Measurements from ENCODE around the gene DLGAP3. TPM values are rescaled to one million over a fixed set of nuclear protein-coding genes. Genes with fewer than 3 reads are reported as not detected.

The DLGAP3 gene
- total RNA-seq, 2 donors from 2014 or later = 0.52 to 2.3 TPM

GRCh38 chr1:34910425-34910824 lies 19.0 kb downstream of the DLGAP3 start:
- Histone ChIP-seq H3K9me3 (no peaks in the 10 kb centered on the region), H3K4me1 (no peaks in the 10 kb centered on the region), H3K27ac (no peak overlapping the region), H3K4me3 (no peak overlapping the region), H3K27me3 (no peaks in the 10 kb centered on the region), H3K36me3 (replicated peaks in 1 of 2; ENCODE audit: insufficient read depth in 1 of 2, low read depth in 2 of 2) (no peaks in the 10 kb centered on the region)
- intact Hi-C loops (cut with DNase I) = no loop called here
- TF ChIP-seq POLR2A (IDR thresholded peaks at IDR 0.05) (no peak), CTCF (IDR thresholded peaks at IDR 0.05) (no peak)
- ATAC-seq = no peak
- 70 to 76% methylated on average over 4 of the region's 4 CpGs for WGBS, 2 donors
- DNase-seq = no peak

GRCh38 chr1:34908369-34908768 lies 21.1 kb downstream of the DLGAP3 start:
- Histone ChIP-seq H3K9me3 (no peaks in the 10 kb centered on the region), H3K4me1 (no peaks in the 10 kb centered on the region), H3K4me3 (no peak overlapping the region), H3K27ac (no peak overlapping the region), H3K27me3 (no peaks in the 10 kb centered on the region), H3K36me3 (replicated peaks in 1 of 2; ENCODE audit: insufficient read depth in 1 of 2, low read depth in 2 of 2) (no peaks in the 10 kb centered on the region)
- TF ChIP-seq CTCF (IDR thresholded peaks at IDR 0.05) (no peak), POLR2A (IDR thresholded peaks at IDR 0.05) (no peak)
- DNase-seq (no peak), ATAC-seq (no peak)
- intact Hi-C loops (cut with DNase I) = no loop called here
- WGBS, 2 donors = 49 to 52% methylated on average over 3 of the region's 3 CpGs

GRCh38 chr1:34907487-34908090 lies 21.9 kb downstream of the DLGAP3 start:
- no peaks in the 10 kb centered on the region for H3K9me3 ChIP-seq
- no peaks in the 10 kb centered on the region for H3K27me3 ChIP-seq
- H3K4me1 ChIP-seq = no peaks in the 10 kb centered on the region
- H3K36me3 ChIP-seq (replicated peaks in 1 of 2; ENCODE audit: insufficient read depth in 1 of 2, low read depth in 2 of 2) = no peaks in the 10 kb centered on the region
- H3K27ac ChIP-seq = no peak overlapping the region
- TF ChIP-seq CTCF (IDR thresholded peaks at IDR 0.05) (no peak), POLR2A (IDR thresholded peaks at IDR 0.05) (no peak)
- no peak for DNase-seq
- H3K4me3 ChIP-seq = no peak overlapping the region
- ATAC-seq = no peak
- WGBS, 2 donors = 61 to 62% methylated on average over 5 of the region's 5 CpGs
- intact Hi-C loops (cut with DNase I) = no loop called here

- no peaks in the 10 kb centered on the region for H3K36me3 ChIP-seq (replicated peaks in 1 of 2; ENCODE audit: insufficient read depth in 1 of 2, low read depth in 2 of 2)
- no peak overlapping the region for H3K27ac ChIP-seq
- no peak overlapping the region for H3K4me3 ChIP-seq
- DNase-seq (no peak), ATAC-seq (no peak)
- no peaks in the 10 kb centered on the region for H3K4me1 ChIP-seq
- H3K9me3 ChIP-seq = no peaks in the 10 kb centered on the region
- H3K27me3 ChIP-seq = no peaks in the 10 kb centered on the region
- intact Hi-C loops (cut with DNase I) = no loop called here
- TF ChIP-seq POLR2A (IDR thresholded peaks at IDR 0.05) = no peak
- no peak for TF ChIP-seq CTCF (IDR thresholded peaks at IDR 0.05)
- 65 to 72% methylated on average over 4 of the region's 4 CpGs for WGBS, 2 donors
Measured at GRCh38 chr1:34906756-34907155, 22.7 kb downstream of the DLGAP3 start.

GRCh38 chr1:34906222-34906621 lies 23.2 kb downstream of the DLGAP3 start:
- 69 to 93% methylated on average over 1 of the region's 1 CpG for WGBS, 2 donors

More at GRCh38 chr1:34906222-34906621, 23.2 kb downstream of the DLGAP3 start:
- DNase-seq (no peak), ATAC-seq (no peak)
- intact Hi-C loops (cut with DNase I) = no loop called here
- Histone ChIP-seq H3K27me3 (no peaks in the 10 kb centered on the region), H3K36me3 (replicated peaks in 1 of 2; ENCODE audit: insufficient read depth in 1 of 2, low read depth in 2 of 2) (no peaks in the 10 kb centered on the region), H3K27ac (no peak overlapping the region), H3K9me3 (no peaks in the 10 kb centered on the region), H3K4me1 (no peaks in the 10 kb centered on the region), H3K4me3 (no peak overlapping the region)
- no peak for TF ChIP-seq CTCF (IDR thresholded peaks at IDR 0.05)

Measured in body of pancreas (tissue), 4 donors.